Measurements from ENCODE around the gene DR1. TPM values are rescaled to one million over a fixed set of nuclear protein-coding genes. Genes with fewer than 3 reads are reported as not detected.

DR1 gene
- total and polyA plus RNA-seq, 2 of the 8 experiments (the other 6 are each of a cell fraction or from before 2014, with no cell fraction given): 13.1 to 62.3 TPM

GRCh38 chr1:93365813-93366212, 20.1 kb downstream of the DR1 start:
- FAIRE-seq: no peak
- peaks cover 0 to 28% (median 5%) of the 10 kb centered on the region in 4 experiments; a peak in 3 of 8 replicates for H3K36me3 ChIP-seq (ENCODE audit: control insufficient read depth in 2 of 4, insufficient read depth in 4 of 4, low read length in 3 of 4)
- no peak for TF ChIP-seq JUN (IDR thresholded peaks at IDR 0.05; ENCODE audit: low read depth, low read length)
- TF ChIP-seq TAF1 (IDR thresholded peaks at IDR 0.05; ENCODE audit: low read depth, low read length): no peak
- TF ChIP-seq CTCF (IDR thresholded peaks at IDR 0.05; ENCODE audit: control extremely low read depth in 1 of 3, insufficient read depth in 1 of 3, low read depth in 1 of 3, low read length in 3 of 3): no peak
- no peak for TF ChIP-seq KDM5A (IDR thresholded peaks at IDR 0.05; ENCODE audit: low read length)

More at GRCh38 chr1:93365813-93366212, 20.1 kb downstream of the DR1 start:
- Histone ChIP-seq H2BK20ac (ENCODE audit: low read length) (no peak overlapping the region), H3K9ac (replicated peaks in 1 of 4; ENCODE audit: extremely low read depth in 1 of 4, low read depth in 3 of 4, low read length in 3 of 4) (no peak overlapping the region), H3K23me2 (ENCODE audit: low read depth, low read length) (no peaks in the 10 kb centered on the region; the same call in 1 of the 2 replicates), H2AFZ (ENCODE audit: low read length) (no peak overlapping the region), H2BK15ac (ENCODE audit: low read length) (no peak overlapping the region), H2BK120ac (replicated peaks; ENCODE audit: low read depth, low read length) (no peak overlapping the region), H4K5ac (ENCODE audit: insufficient read length, low read depth, low read length) (no peak overlapping the region), H3K4me1 (replicated peaks in 1 of 4; ENCODE audit: control insufficient read depth in 3 of 4, insufficient read depth in 4 of 4, low read length in 3 of 4) (no peaks in the 10 kb centered on the region), H4K91ac (replicated peaks; ENCODE audit: insufficient read length, low read length) (no peak overlapping the region), H3K4me2 (ENCODE audit: insufficient read depth in 1 of 2, low read depth in 2 of 2, low read length in 2 of 2) (no peak overlapping the region), H4K8ac (ENCODE audit: extremely low read depth, insufficient read depth, low read length) (no peak overlapping the region), H3K4me3 (ENCODE audit: extremely low read depth in 1 of 4, insufficient read depth in 2 of 4, low read depth in 3 of 4, low read length in 4 of 4) (no peak overlapping the region), H3K18ac (ENCODE audit: extremely low read depth, low read length) (no peak overlapping the region), H3K9me3 (ENCODE audit: insufficient read depth in 2 of 2, low read depth in 1 of 2, low read length in 1 of 2) (no peaks in the 10 kb centered on the region), H3K27ac (ENCODE audit: low read depth, low read length) (no peak overlapping the region), H3K23ac (ENCODE audit: insufficient read length) (no peak overlapping the region), H3K14ac (ENCODE audit: insufficient read length) (no peak overlapping the region), H3K56ac (replicated peaks; ENCODE audit: insufficient read length, low read depth, low read length) (no peak overlapping the region), H3K79me2 (ENCODE audit: control insufficient read depth in 1 of 2, insufficient read depth in 2 of 2, low read length in 2 of 2) (peaks cover 0 to 9% of the 10 kb centered on the region in 2 experiments; a peak in 2 of 4 replicates), H3K79me1 (ENCODE audit: low read depth, low read length) (no peaks in the 10 kb centered on the region), H2BK12ac (ENCODE audit: low read depth, low read length) (no peak overlapping the region), H2BK5ac (ENCODE audit: low read depth, low read length) (no peak overlapping the region), H2AK5ac (ENCODE audit: low read depth, low read length) (no peak overlapping the region), H4K20me1 (replicated peaks in 1 of 2; ENCODE audit: control insufficient read depth in 1 of 2, insufficient read depth in 2 of 2, low read length in 2 of 2) (peaks cover 0 to 1% of the 10 kb centered on the region in 2 experiments), H3K4ac (replicated peaks; ENCODE audit: insufficient read length, low read depth, low read length) (no peak overlapping the region), H3K27me3 (replicated peaks in 1 of 4; ENCODE audit: control insufficient read depth in 3 of 4, extremely low read depth in 1 of 4, insufficient read depth in 3 of 4, low read length in 3 of 4) (no peaks in the 10 kb centered on the region)
- ChIA-PET POLR2A (ENCODE audit: partially characterized antibody) (no interaction called here), CTCF (ENCODE audit: partially characterized antibody) (no interaction called here)
- 84% methylated on average over 2 of the region's 2 CpGs; no CpG with 5 or more reads in 1 of the 2 experiments for whole genome bisulfite sequencing, 2 experiments (ENCODE audit: extremely low coverage in 1 of 2, insufficient coverage in 1 of 2, insufficient read length in 1 of 2, insufficient replicate concordance in 2 of 2, low coverage in 1 of 2, low lambda C conversion rate in 2 of 2, missing lambda C conversion rate in 1 of 2)
- DNase-seq (ENCODE audit: low read depth in 1 of 2, low spot score in 2 of 2): no peak
